Esophagus muscularis mucosa (tissue), 4 donors: ENCODE data around the gene MYH7.

ENCODE experiments used
- EP300 ChIP-seq: sonication (generic); formaldehyde crosslinking; IDR thresholded peaks from one replicate; pipeline ENCODE4 v1.6.1; 2017; ENCODE audit warnings: antibody characterized with exemption
- POLR2A ChIP-seq: fragments of 450-650 bp; IDR thresholded peaks from one replicate; pipeline ENCODE4 v1.6.1; 2017; ENCODE audit warnings: antibody characterized with exemption, moderate library complexity, mild to moderate bottlenecking, low read depth
- POLR2AphosphoS5 ChIP-seq, 2 donors: sonication (generic); formaldehyde crosslinking; IDR thresholded peaks; one replicate each; pipeline ENCODE4 v1.6.1; 2017; ENCODE audit warnings: antibody characterized with exemption in 2 of 2
- TF ChIP-seq, protein P1 (sequence below), 3 experiments: fragments of 200-600 bp in 2 of 3; fragments of 450-650 bp in 1 of 3; sonication (generic) in 2 of 3; IDR thresholded peaks; one replicate each; pipeline ENCODE4 v1.5.1; 2017 to 2019; ENCODE audit warnings: antibody characterized with exemption in 3 of 3, mild to moderate bottlenecking in 2 of 3, moderate library complexity in 1 of 3

DNA sequence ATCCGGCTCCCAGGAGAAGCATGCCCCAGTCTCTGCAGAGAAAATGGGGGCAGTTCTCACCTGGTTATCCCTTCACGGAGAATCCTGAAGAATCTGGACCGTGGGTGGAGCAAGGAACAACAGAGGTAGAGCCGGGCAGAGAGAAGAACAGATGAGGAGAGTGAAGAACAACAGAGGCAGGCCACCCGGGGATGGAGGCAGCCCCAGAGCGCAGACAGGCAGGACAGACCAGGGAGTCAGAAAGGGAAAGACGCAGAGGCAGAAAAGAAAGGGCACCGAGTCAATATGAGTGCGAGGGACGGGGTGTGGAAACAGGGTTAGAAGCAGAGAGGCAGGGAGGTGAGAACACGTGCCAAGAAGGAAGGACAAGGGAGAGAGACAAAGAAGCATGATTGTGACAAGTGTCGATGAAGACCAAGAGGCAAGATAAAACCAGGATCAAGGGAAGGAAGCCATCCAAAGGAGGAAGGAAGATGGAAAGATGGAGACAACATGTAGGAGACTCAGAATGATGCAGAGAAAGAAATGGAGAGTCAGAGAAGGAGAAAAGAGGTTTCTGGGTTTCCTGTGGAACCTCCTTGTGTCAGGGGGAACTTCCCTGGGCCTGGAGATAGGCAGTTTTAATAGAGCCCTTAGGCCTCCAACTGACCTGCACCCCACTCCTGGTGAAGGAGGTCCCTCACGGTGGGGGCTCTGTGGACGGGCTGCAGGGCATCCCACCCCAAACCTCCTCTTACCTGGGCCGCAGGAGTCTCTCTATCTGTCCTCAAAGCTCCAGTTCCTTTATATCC lies 27.7 kb downstream of the MYH7 start, which contains the start of gene MYH6:
- TF ChIP-seq POLR2A (no peak), POLR2AphosphoS5 (IDR thresholded peaks at IDR 0.05) (no peak), EP300 (no peak)
- TF ChIP-seq, protein P1, sequence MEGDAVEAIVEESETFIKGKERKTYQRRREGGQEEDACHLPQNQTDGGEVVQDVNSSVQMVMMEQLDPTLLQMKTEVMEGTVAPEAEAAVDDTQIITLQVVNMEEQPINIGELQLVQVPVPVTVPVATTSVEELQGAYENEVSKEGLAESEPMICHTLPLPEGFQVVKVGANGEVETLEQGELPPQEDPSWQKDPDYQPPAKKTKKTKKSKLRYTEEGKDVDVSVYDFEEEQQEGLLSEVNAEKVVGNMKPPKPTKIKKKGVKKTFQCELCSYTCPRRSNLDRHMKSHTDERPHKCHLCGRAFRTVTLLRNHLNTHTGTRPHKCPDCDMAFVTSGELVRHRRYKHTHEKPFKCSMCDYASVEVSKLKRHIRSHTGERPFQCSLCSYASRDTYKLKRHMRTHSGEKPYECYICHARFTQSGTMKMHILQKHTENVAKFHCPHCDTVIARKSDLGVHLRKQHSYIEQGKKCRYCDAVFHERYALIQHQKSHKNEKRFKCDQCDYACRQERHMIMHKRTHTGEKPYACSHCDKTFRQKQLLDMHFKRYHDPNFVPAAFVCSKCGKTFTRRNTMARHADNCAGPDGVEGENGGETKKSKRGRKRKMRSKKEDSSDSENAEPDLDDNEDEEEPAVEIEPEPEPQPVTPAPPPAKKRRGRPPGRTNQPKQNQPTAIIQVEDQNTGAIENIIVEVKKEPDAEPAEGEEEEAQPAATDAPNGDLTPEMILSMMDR (IDR thresholded peaks at IDR 0.05) = no peak
